HG03025 (cell line): ENCODE measurements around the gene RAB27A.
"Not testable (repeated sequence)": the region's sequence is repeated elsewhere in the genome, so short reads cannot be mapped to it uniquely, and the experiment has no call there.

ENCODE experiments used
- ATAC-seq: cut with Tn5 transposase; IDR thresholded peaks from one replicate; pipeline ENCODE4 v1.9.1; 2021; ENCODE audit warnings: mild to moderate bottlenecking, moderate library complexity; ENCODE audit not compliant: unreplicated experiment, low FRiP score

The RAB27A gene

GRCh38 chr15:55253580-55253979 is 36.0 kb downstream of the RAB27A start:
- ATAC-seq = no peak

GRCh38 chr15:55252201-55252600 is 37.4 kb downstream of the RAB27A start:
- not testable (repeated sequence) for ATAC-seq

GRCh38 chr15:55250941-55251340 is 38.7 kb downstream of the RAB27A start:
- no peak for ATAC-seq

GRCh38 chr15:55250392-55250791 is 39.2 kb downstream of the RAB27A start:
- no peak for ATAC-seq

- ATAC-seq = not testable (repeated sequence)
Observed at GRCh38 chr15:55249885-55250284, 39.7 kb downstream of the RAB27A start.

- ATAC-seq = no peak
Observed at GRCh38 chr15:55248895-55249294, 40.7 kb downstream of the RAB27A start.

GRCh38 chr15:55247766-55248427 is 41.7 kb downstream of the RAB27A start:
- no peak for ATAC-seq

- no peak for ATAC-seq
Observed at GRCh38 chr15:55247311-55247710, 42.3 kb downstream of the RAB27A start.

GRCh38 chr15:55246567-55246966 is 43.0 kb downstream of the RAB27A start:
- no peak for ATAC-seq

GRCh38 chr15:55245059-55245458 is 44.6 kb downstream of the RAB27A start:
- ATAC-seq = no peak

GRCh38 chr15:55241891-55242290 is 47.7 kb downstream of the RAB27A start:
- no peak for ATAC-seq

GRCh38 chr15:55241186-55241585 is 48.4 kb downstream of the RAB27A start:
- ATAC-seq = no peak

- no peak for ATAC-seq
Observed at GRCh38 chr15:55240125-55240760, 49.4 kb downstream of the RAB27A start.

- ATAC-seq = no peak
Observed at GRCh38 chr15:55239440-55240124, 50.0 kb downstream of the RAB27A start.

- no peak for ATAC-seq
Observed at GRCh38 chr15:55238877-55239276, 50.7 kb downstream of the RAB27A start.

- ATAC-seq = no peak
Observed at GRCh38 chr15:55237219-55238130, 52.1 kb downstream of the RAB27A start.

GRCh38 chr15:55235546-55236036 is 54.0 kb downstream of the RAB27A start:
- ATAC-seq = no peak

- ATAC-seq = no peak
Observed at GRCh38 chr15:55234800-55235104, 54.9 kb downstream of the RAB27A start.

- no peak for ATAC-seq
Observed at GRCh38 chr15:55234104-55234799, 55.4 kb downstream of the RAB27A start.

GRCh38 chr15:55231455-55231854 is 58.2 kb downstream of the RAB27A start:
- no peak for ATAC-seq
